Ectodermal cell (in vitro differentiated cells): ENCODE data around the gene KLHL3.

Experiments
- H3K27ac ChIP-seq: 2 replicates; pipeline ENCODE4 v1.7.0; 2013; ENCODE audit warnings: mild to moderate bottlenecking, low read depth, low read length; ENCODE audit not compliant: insufficient read depth, poor library complexity, severe bottlenecking
- H3K27me3 ChIP-seq: 2 replicates; pipeline ENCODE4 v1.7.0; 2013; ENCODE audit warnings: mild to moderate bottlenecking, low read length; ENCODE audit not compliant: insufficient read depth, control insufficient read depth, poor library complexity, severe bottlenecking
- H3K36me3 ChIP-seq: one replicate; pipeline ENCODE4 v1.7.0; 2013; ENCODE audit warnings: low read length; ENCODE audit not compliant: control insufficient read depth, insufficient read depth
- H3K4me1 ChIP-seq: one replicate; pipeline ENCODE4 v1.7.0; 2013; ENCODE audit warnings: low read length; ENCODE audit not compliant: control insufficient read depth, insufficient read depth
- H3K4me3 ChIP-seq: 2 replicates; pipeline ENCODE4 v1.7.0; 2013; ENCODE audit warnings: low read depth, low read length, control low read depth; ENCODE audit not compliant: insufficient read depth
- H3K9me3 ChIP-seq: 2 replicates; pipeline ENCODE4 v1.7.0; 2013; ENCODE audit warnings: mild to moderate bottlenecking, low read length, moderate library complexity; ENCODE audit not compliant: control insufficient read depth
- WGBS, 2 experiments: methylation state at CpG; one replicate each; pipeline ENCODE4 v1.1.7; 2013; ENCODE audit warnings: missing lambda C conversion rate in 2 of 2; 5-methylcytosine and 5-hydroxymethylcytosine counted together

The KLHL3 gene

DNA sequence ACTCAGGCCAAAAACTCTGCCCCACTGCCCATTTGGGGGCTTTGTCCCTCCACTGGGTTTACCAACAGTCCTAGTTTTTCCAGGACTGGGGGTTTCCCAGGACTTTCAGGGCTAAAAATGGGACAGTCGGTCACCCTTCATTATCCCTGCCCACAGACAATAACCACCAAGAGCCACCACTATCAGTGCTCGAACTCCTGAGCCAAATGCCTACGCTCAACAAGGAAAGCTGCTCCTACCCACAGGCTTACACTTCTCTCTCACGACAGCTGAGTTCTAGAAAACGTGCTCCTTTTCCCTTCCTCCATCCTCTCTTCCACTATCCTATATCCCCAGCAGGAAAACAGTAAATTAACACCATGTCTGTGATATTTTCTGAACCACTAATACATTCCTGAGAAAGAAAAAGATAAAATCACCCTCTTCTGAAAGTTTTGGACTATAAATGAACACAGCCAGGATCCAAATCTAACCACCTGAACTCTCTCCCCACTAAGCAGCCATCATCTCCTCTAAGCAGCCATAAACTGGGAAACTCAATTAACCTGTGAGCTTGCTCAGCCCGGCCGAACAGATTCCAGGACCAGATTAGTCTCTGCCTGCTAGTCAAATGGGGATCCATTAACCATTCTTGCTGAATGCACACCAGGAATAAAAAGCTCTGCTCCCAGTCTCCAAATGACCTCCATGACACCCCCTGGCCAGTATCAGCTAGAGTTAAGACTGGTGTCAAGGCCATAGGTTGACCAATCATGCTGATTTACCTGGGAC, 41.8 kb downstream of the KLHL3 start:
- no peaks in the 10 kb centered on the region for H3K36me3 ChIP-seq
- H3K4me1 ChIP-seq = no peaks in the 10 kb centered on the region
- WGBS, 2 experiments = 89 to 93% methylated on average over 7 of the region's 7 CpGs
- no peak overlapping the region for H3K4me3 ChIP-seq
- H3K9me3 ChIP-seq = no peaks in the 10 kb centered on the region
- H3K27me3 ChIP-seq = no peaks in the 10 kb centered on the region
- no peak overlapping the region for H3K27ac ChIP-seq

GRCh38 chr5:137693307-137693950, 42.5 kb downstream of the KLHL3 start:
- no peaks in the 10 kb centered on the region for H3K36me3 ChIP-seq
- H3K4me1 ChIP-seq = no peaks in the 10 kb centered on the region
- H3K9me3 ChIP-seq = no peaks in the 10 kb centered on the region
- no peaks in the 10 kb centered on the region for H3K27me3 ChIP-seq
- H3K27ac ChIP-seq = no peak overlapping the region
- 88 to 100% methylated on average over 1 of the region's 1 CpG for WGBS, 2 experiments
- no peak overlapping the region for H3K4me3 ChIP-seq

- Histone ChIP-seq H3K4me3 (no peak overlapping the region), H3K4me1 (no peaks in the 10 kb centered on the region), H3K9me3 (no peaks in the 10 kb centered on the region), H3K27ac (no peak overlapping the region), H3K27me3 (no peaks in the 10 kb centered on the region), H3K36me3 (no peaks in the 10 kb centered on the region)
- WGBS, 2 experiments = 94 to 95% methylated on average over 2 of the region's 2 CpGs
Observed at GRCh38 chr5:137689306-137689705, 46.6 kb downstream of the KLHL3 start.

- no peaks in the 10 kb centered on the region for H3K9me3 ChIP-seq
- H3K27me3 ChIP-seq = no peaks in the 10 kb centered on the region
- 72 to 93% methylated on average over 4 to 5 of the region's 5 CpGs for WGBS, 2 experiments
- no peaks in the 10 kb centered on the region for H3K36me3 ChIP-seq
- no peak overlapping the region for H3K27ac ChIP-seq
- H3K4me3 ChIP-seq = no peak overlapping the region
- H3K4me1 ChIP-seq = no peaks in the 10 kb centered on the region
Observed at GRCh38 chr5:137688210-137688840, 47.6 kb downstream of the KLHL3 start.

DNA sequence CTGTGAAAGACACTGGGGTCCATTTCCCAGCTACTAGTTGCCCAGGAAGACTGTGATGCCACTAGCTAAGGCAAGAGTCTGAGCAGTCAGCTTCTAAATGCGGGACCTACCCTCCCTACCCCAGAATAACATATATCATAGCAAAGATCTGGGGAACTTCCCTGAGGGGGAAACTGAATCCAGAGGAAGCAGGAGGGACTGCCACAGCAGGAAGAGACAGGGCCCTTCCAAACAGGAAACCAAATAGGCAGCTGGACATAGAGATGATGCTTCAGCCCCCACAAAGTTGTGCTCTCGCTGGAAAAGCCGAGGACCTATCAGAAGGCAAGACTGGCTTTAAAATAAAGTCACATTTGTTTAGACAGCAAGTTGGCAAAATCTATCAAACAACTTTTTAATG, 51.1 kb downstream of the KLHL3 start:
- Histone ChIP-seq H3K27ac (no peak overlapping the region), H3K9me3 (no peaks in the 10 kb centered on the region), H3K4me3 (no peak overlapping the region), H3K4me1 (no peaks in the 10 kb centered on the region), H3K36me3 (no peaks in the 10 kb centered on the region), H3K27me3 (no peaks in the 10 kb centered on the region)
- 96 to 98% methylated on average over 3 of the region's 3 CpGs for WGBS, 2 experiments

DNA sequence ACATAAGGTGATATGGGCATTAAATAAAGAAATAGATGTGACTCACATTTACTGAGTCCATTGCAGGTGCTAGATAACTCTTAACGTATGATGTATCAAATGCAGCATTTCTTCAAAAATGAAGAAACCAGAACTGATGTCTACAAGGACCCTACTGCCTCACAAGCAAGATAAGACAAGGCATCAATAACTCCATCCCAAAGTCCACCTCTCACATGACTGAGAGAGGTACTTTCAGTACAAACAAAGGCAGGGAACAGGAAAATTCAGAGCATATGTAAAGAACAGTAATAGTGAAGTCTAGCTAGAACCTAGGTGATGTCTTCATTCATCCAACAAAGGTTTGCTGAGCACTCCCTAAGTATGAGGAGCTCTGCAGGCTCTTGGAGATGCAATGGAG, 54.7 kb downstream of the KLHL3 start:
- H3K9me3 ChIP-seq = no peaks in the 10 kb centered on the region
- H3K4me1 ChIP-seq = no peaks in the 10 kb centered on the region
- 96 to 100% methylated on average over 1 of the region's 1 CpG for WGBS, 2 experiments
- H3K27me3 ChIP-seq = no peaks in the 10 kb centered on the region
- H3K27ac ChIP-seq = no peak overlapping the region
- no peaks in the 10 kb centered on the region for H3K36me3 ChIP-seq
- H3K4me3 ChIP-seq = no peak overlapping the region

- no peak overlapping the region for H3K4me3 ChIP-seq
- 60 to 76% methylated on average over 1 of the region's 1 CpG for WGBS, 2 experiments
- no peaks in the 10 kb centered on the region for H3K9me3 ChIP-seq
- H3K27ac ChIP-seq = no peak overlapping the region
- H3K4me1 ChIP-seq = no peaks in the 10 kb centered on the region
- H3K36me3 ChIP-seq = no peaks in the 10 kb centered on the region
- H3K27me3 ChIP-seq = no peaks in the 10 kb centered on the region
Observed at GRCh38 chr5:137679910-137680309, 56.0 kb downstream of the KLHL3 start.

- Histone ChIP-seq H3K4me3 (no peak overlapping the region), H3K27ac (no peak overlapping the region), H3K4me1 (no peaks in the 10 kb centered on the region), H3K36me3 (no peaks in the 10 kb centered on the region), H3K27me3 (no peaks in the 10 kb centered on the region), H3K9me3 (no peaks in the 10 kb centered on the region)
- 90 to 91% methylated on average over 4 of the region's 4 CpGs for WGBS, 2 experiments
Observed at GRCh38 chr5:137679195-137679594, 56.7 kb downstream of the KLHL3 start.

DNA sequence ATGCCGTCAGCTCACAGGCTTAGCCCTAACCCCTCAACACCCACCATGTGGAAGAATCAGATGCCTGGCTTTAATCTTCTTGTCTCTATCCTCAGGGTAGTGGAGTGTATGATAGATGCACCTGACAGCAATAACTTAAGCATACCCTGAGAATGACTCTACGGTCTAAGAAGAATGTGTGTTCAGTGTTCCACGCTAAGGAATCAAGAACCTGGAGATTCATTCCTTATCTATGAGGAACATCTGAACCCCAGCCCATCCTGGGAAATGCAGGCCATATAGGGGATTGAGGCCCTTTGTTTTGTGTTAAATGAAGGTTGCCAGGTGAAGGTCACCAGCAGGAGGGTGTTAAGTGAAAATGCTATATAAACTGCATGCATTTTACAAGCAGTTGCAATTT, 63.0 kb downstream of the KLHL3 start:
- H3K4me1 ChIP-seq = no peaks in the 10 kb centered on the region
- no peaks in the 10 kb centered on the region for H3K9me3 ChIP-seq
- 63 to 94% methylated on average over 2 to 3 of the region's 3 CpGs for WGBS, 2 experiments
- no peak overlapping the region for H3K27ac ChIP-seq
- no peaks in the 10 kb centered on the region for H3K36me3 ChIP-seq
- no peaks in the 10 kb centered on the region for H3K27me3 ChIP-seq
- no peak overlapping the region for H3K4me3 ChIP-seq

DNA sequence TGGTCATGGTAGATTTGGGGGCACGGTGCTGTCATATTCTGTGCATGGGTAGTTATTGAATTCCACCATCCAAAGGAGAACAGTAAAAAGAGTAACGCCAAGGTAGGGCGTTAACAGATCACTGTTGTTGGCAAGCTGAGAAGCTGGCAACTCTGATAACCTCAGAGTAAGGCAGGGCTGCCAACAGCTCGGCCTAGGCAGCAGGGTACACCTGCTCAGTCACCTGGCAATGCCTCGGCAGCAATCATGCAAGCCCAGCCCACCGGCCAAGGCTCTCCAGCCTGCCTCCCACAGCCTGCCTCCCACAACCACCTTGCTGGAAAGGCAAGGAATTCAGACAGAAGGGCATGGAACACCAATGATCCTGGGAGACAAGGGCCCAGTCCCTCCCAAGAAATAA, 63.9 kb downstream of the KLHL3 start:
- 95% methylated on average over 6 of the region's 6 CpGs for WGBS, 2 experiments
- no peaks in the 10 kb centered on the region for H3K9me3 ChIP-seq

More for the DNA sequence above, 63.9 kb downstream of the KLHL3 start:
- Histone ChIP-seq H3K27me3 (no peaks in the 10 kb centered on the region), H3K4me1 (no peaks in the 10 kb centered on the region), H3K36me3 (no peaks in the 10 kb centered on the region), H3K4me3 (no peak overlapping the region), H3K27ac (no peak overlapping the region)
